Muscle of back (tissue), 11 donors: ENCODE measurements around the gene POLR3GL. TPM values are rescaled to one million over a fixed set of nuclear protein-coding genes. Genes with fewer than 3 reads are reported as not detected.

Source experiments
- DNase-seq, 3 donors: peaks; one replicate each; pipeline versions ENCODE4 v3.0.0 to v3.0.0-alpha.2; 2013
- polyA plus RNA-seq, 10 donors: library from polyadenylated mRNA; unstranded; fragments of 120-200 nt; gene quantifications; one replicate each; pipeline ENCODE4 v1.2.1, GENCODE V29; 2013; ENCODE audit not compliant: insufficient read length in 10 of 10

The POLR3GL gene
- polyA plus RNA-seq, 10 donors: 32.9 to 41.1 (median 37.8) TPM

GRCh38 chr1:145967288-145967687 is 2.8 kb downstream of the POLR3GL start:
- no peak for DNase-seq

GRCh38 chr1:145972580-145972979 is 8.1 kb downstream of the POLR3GL start:
- no peak for DNase-seq

DNA sequence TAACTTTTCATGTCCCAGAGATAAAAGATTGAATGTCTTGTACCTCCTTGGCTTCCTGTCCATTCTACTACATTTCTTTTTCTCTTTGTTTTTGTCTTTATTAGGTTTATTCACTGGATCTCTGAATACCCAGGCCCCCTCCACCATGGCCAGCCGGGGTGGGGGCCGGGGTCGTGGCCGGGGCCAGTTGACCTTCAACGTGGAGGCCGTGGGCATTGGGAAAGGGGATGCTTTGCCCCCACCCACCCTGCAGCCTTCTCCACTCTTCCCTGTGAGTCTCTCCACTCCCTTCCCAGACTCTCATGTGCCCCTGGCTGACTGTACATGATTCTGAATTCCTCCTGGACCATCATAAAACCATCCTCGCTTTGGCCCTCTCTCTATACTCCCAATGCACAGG is 10.2 kb downstream of the POLR3GL start:
- DNase-seq: no peak

GRCh38 chr1:145975216-145975615 is 10.7 kb downstream of the POLR3GL start:
- peak in 1 of 3 donors; percentile 12 for DNase-seq

DNA sequence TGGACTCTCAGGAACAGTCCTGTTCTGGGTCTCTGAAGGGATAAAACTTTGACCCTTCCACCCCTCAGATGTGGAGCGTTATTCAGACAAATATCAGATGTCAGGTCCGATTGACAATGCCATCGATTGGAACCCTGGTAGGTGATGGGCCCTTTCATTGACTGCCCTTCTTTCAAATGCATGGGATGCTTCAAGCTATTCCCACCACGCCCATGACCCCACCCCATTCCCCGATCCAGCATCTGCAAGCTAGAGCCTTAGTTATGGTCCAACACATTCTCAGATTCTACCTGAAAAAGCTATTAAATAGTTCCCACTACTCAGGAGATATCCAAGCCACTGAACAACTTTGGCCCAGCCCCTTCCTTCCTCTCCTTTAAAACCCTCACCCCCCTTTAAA is 12.5 kb downstream of the POLR3GL start:
- no peak for DNase-seq

DNA sequence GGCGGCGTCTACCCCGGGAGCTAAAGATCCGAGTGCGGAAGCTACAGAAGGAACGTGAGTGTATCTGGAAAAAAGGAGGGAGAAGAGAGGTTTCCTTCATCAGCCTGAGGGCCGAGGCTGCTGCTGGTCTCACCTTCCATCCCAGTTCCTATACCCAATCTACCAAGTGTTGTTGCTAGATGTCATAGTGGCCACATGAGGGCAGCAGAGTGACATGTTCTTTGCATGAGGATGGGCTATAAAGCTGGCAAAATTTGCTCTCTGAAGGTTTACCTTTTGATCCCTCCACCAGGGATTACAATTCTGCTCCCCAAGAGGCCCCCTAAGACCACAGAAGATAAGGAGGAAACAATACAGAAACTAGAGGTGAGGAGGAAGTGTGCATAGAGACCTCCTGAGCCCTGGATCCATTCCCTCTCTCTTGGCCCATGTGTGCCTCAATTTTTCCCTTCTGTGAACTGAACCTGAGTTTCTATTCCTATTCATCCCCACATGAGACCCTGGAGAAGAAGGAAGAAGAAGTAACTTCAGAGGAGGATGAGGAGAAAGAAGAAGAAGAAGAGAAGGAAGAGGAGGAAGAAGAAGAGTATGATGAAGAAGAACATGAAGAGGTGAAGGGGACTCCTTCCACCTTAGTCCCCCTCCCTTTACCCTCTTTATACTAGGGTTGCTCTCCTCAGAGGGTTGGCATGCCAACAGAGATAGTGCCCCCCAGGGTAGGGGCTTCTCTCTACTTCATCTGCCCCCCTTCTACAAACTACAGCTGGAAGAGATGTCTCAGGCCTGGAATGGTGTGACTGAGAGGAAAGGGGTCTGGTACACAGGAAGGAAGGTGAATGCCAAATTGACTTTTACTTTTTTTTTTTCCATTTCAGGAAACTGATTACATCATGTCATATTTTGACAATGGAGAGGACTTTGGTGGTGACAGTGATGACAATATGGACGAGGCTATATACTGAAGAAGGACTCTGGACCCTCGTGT is 13.3 kb downstream of the POLR3GL start:
- peak; percentile 83 to 92 (median 88) for DNase-seq

DNA sequence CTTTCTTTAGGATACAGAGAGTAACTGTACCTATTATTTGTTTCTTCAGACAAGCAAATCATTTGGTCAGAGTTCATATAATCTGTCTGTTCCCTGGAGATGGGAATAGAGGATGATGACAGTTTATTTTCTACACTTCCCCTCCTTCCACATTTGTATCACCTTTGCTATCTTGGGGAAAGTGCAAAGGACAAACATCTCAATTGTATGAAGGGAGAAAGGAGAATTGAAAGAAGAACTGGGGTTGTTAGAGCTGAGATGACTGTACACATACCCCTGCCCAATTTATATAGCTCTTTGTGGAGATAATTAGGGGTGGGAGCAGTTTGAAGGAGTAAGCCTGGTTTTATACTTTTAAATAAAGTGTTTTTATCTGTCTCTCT is 14.0 kb downstream of the POLR3GL start:
- DNase-seq: no peak

- DNase-seq: peak; percentile 98 to 100 (median 99)
These were observed 14.6 kb downstream of the POLR3GL start for GRCh38 chr1:145978854-145979745.

DNA sequence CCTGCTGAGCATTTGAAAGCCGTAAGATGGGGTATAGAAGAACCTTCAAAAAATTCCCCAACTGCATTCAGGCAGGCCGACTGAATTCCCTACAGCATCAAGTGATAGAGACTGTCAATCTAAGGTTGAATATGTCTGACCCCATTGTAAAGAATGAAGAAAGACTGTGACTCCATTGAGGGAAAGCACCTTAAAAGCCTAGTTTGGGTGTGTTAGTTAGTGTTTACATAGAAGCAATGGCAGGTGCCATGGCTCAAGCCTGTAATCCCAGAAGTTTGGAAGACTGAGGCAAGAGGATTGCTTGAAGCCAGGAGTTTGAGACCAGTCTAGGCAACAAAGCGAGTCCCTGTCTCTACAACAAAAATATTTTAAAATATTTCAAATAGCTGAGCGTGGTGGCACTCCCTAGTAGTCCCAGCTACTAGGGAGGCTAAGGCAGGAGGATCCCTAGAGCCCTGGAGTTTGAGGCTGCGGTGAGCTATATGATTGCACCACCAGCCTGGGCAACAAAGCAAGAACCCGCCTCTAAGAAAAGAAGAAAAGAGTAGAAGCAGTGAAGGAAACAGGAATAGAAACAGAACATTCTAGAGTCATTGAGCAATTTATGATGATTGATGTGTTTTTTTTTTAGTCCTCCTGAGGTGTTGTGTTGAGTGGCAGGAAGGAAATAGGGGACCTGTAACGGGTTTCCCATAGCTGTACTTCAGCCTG is 15.4 kb downstream of the POLR3GL start:
- DNase-seq: peak in 1 of 3 donors; percentile 63

DNA sequence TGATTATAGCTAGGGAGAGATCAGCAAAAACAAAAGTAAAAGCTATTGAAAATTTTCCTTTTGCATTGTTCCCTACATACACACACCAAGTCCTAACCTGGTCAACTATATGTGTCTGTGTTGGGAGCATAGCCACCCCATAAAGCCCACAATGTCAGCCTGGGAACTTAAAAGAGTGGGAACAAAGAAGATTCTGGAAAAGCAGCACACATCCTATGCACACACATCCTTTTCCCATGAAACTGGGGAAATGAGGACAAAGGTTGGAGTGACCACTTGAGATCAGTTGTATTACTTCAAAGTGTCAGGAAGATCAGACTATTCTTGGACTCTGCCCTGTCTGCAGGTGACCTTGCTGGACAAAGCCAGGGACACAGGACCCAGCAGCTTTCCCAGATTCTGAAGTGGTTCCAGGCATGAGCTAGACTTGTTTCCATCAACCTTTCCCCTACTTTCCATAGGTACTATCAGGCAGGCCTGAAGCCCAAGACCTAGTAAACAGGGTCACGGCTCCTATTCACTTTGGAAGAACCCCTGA is 16.0 kb downstream of the POLR3GL start:
- DNase-seq: peak in 1 of 3 donors; percentile 32

- DNase-seq: peak in 1 of 3 donors; percentile 28
These were observed 17.7 kb downstream of the POLR3GL start for GRCh38 chr1:145982010-145982723.

DNA sequence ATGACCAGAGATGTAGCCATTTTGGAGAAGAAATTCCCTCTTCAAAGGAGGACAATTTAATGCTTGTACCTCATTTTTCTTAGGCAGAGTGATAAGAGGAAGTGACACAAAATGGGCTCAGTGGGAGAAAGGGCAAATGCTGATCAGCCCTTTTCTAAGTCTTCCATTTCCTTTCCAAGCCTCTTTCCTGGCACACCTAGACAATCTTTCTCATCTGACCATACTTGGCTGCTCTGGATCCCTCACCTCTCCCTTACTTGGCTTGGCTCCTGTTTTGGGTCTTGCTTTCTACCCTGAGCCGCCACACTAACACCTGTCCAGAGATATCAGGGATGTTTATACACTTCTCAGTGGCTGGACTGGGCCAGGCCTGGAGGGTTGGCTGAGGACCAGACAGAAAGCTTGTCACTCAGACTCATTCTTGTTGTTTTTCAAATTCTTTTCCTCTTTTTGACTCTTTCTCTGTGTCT is 18.8 kb downstream of the POLR3GL start:
- peak in 2 of 3 donors; percentile 58 to 76 for DNase-seq

DNA sequence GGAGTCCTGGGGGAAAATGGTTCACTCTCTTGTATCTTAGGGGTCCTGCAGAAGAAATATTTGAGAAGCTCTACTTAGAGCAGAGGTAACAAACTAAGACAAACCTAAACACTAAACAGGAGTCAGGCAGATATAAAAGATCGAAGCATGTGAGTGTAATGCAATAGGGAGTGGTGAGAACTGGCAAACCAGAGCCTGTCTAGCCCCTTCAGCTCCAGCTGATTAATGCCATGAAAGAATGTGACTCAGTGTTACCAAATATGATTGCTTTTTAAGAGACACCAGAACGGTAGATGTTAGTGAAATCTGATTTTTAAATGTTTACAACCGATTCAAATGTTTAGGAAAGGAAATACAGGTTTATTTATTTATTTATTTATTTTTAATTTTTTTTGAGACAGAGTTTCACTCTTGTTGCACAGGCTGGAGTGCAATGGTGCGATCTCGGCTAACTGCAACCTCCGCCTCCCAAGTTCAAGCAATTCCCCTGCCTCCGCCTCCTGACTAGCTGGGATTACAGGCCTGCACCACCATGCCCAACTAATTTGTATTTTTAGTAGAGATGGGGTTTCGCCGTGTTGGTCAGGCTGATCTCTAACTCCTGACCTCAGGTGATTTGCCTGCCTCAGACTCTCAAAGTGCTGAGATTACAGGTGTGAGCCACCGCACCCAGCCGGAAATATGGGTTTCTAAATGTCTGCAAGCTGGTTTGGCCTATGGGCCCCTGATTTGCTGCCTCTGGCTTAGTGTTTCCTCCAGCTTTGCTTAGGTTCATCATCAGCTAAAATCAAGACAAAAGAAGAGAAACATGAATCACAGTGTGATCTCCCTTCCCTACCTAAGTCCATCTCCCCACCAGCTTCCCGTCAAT is 19.7 kb downstream of the POLR3GL start:
- DNase-seq: no peak

DNA sequence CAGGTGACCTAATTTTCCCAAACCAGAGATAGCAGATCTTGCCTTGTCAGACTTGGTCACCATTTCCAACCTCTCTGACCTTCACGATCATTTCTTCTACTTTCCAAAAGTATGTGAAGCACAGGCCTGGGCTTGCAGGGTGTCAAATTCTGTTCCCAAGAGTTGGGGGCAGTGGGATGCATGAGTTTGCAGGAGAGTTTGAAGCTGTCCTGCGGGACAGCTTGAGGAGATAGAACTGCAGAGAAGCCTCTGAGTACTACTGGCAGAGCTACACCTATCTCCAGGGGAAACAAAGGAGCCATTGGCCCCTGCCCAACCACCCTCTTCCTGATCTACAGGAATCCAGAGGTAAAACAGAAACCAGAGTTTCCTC is 20.6 kb downstream of the POLR3GL start:
- DNase-seq: no peak

GRCh38 chr1:145985502-145986439 is 21.3 kb downstream of the POLR3GL start:
- DNase-seq: peak in 2 of 3 donors; percentile 80 to 85

DNA sequence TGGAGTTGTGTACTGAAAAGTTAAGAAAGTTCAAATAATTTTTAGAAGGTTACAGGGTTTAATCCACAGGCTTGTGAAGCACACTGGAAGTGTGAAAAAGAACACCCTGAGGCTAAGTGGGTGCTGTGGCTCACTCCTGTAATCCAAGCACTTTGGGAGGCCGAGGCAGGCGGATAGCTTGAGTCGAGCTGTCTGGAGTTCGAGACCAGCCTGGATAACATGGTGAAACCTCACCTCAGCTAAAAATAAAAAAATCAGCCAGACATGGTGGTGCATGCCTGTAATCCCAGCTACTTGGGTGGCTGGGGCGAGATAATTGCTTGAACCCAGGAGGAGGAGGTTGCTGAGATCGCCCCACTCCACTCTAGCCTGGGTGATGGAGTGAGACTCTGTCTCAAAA is 22.1 kb downstream of the POLR3GL start:
- DNase-seq: no peak

DNA sequence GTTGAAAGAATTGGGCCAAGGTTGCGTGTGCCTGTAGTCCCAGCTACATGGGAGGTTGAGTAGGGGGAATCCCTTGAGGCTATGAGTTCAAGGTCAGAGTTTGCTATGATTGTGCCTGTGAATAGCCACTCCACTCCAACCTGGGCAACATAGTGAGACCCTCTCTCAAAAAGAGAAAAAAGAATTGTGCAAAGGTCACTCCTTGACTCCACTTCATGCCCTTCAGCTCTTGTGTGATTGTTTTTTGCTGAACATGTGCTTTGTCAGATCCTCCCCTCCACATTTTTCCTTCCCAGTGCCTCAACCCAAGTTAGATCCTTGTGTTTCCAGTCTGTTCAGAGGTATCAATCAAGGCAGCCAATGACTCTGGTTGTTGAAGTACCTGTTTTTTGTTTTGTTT is 23.4 kb downstream of the POLR3GL start:
- no peak for DNase-seq

DNA sequence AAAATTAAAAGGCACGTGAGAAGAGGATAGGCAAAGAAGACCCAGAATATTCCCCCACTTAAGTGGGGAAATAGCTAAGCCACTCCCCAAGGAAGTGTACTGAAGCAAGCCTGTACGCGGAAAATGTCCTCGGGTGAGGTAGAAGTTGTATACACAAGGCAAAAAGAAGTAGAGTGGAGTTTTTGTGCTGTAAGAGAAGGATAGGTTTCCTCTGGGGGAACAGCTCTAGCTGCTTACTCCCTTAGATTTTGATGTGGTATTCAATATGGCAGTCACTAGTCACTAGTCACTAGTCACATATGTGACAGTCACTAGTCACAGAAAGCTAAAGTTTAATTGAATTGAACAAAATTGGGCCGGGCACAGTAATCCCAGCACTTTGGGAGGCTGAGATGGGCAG is 24.3 kb downstream of the POLR3GL start:
- DNase-seq: no peak
